Germinal center (tissue), 1 donor: ENCODE results near the gene LRFN4.

Experiments
- DNase-seq: peaks from one replicate; pipeline ENCODE4 v3.0.0; 2012; ENCODE audit warnings: mixed read lengths, low spot score

The LRFN4 gene

DNA sequence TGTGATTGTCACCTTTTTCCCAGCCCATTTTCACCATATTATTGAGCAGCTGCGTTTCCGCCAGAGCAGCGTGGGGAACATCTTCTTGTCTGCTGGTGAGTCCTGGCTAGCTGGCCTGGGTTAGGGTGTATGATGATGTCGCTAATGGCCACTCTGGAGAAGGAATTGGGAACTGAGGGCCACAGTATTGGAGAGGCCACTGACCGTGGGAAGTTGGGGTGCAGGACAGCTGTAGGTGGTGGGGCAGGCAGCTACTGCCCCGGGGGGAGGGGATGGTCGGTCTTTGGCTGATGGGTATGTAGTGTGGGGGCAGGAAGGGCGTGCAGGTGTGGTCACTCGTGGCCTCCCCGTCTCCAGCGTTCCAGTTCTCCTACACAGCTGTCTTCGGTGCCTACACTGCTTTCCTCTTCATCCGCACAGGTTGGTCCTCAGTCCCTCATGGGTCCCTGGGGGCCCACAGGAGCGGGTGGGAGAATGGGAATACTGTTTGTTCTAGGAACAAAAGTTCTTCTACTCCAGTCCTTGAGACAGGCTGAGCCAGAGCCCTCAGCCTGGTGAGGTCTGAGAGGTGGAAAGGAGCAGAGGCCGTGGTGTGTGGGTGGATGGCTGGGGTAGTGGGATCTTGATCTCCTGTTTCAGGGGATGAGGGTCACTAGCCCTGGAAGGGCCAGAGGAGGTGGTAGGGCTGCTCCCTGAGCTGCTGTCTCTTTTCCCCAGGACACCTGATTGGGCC lies 11.6 kb upstream of the LRFN4 start:
- no peak for DNase-seq

DNA sequence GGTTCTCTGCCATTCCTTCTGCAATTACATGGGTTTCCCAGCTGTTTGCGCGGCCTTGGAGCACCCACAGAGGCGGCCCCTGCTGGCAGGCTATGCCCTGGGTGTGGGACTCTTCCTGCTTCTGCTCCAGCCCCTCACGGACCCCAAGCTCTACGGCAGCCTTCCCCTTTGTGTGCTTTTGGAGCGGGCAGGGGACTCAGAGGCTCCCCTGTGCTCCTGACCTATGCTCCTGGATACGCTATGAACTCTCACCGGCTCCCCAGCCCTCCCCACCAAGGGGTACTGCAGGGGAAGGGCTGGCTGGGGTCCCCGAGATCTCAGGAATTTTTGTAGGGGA lies 11.0 kb upstream of the LRFN4 start:
- DNase-seq: no peak

DNA sequence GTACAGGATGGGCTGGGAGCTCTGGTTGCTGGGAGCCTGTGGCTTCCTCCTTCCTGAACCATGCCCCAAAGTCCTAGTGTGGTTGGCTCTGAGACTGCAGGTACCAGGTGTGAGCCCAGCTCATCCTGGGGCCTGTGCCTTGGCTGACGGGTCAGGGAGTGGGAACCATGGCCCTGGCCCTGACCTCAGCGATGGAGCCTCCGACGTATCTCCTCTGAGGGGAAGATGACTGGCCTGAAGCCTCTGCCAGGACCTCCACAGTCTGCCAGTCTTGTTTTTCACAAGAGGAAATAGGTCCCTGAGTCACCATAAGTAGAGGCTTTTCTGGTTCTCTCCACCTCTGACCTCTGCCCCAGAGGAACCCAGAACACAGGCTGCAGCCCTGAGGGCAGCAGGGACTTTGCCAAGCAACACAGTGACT lies 10.2 kb upstream of the LRFN4 start:
- DNase-seq: no peak

DNA sequence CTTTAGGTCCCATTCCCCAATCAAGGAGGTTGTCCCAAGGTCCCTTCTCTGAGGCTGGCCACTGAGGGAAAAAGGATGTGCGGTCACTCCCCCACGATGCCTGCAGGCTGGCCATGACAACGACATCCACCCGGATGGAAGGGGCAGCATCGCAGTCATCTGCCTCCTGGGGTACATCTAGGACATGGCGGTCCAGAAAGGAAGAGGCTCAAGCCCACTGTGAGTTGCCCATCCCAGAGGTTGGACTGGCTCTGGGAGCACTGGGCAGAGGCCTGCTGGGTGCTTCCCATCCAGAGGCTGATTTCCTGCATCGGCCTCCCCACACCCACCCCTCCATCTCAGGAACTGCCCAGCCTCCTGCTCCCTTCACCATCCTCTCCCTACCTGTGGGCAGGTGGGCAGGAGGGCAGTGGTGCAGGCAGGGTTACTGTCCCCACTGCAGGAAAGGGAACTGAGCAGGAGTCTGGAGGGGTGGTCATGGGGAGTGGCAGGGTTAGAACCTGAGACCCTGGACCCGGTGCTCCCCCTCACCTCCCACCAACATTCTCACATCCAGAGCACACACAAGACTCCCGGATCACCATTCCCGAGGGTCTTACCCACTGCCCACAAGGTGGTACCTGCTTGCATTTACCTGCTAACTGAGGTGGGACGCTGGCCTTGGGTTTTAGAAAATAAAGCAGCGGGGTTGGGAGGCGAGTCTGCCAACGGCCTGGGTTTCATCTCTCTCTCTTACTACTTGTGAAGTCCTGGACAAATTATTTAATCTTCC lies 9.2 kb upstream of the LRFN4 start:
- no peak for DNase-seq

DNA sequence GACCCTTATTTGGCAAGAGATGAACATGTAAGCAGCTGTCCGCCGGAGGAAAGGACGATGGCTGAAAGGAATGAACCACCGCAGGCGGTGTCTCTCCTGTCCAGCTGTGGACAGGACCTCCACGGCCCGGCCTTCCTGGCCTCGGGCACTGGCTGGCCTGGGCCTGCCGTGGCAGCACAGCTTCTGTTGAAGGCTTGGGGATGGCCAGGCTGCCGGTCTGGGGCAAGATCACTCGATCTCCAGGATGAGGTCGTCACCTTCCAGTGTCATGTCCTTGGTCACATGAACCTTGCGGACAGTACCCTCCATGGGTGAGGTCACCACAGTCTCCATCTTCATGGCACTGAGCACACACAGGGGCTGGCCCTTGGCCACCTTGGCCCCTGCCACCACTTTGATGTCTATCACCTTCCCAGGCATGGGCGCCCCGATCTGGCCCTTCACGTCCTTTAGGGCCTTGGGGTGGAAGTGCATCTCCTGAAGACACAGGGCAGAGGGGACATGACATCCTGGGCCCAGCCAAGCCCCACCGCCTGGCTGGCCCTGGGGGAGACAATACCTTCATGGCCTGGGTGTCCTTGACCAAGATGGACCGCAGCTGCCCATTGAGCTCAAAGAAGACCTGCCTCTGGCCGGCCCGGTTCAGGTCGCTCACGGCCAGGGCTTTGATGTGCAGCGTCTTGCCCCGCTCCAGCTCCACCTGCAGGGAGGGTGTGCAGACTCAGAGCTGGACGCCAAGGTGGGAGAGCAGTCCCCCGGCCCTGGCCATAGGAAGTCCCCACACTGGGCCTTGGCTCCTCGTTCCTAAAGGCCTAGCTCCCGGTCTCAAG lies 8.0 kb upstream of the LRFN4 start:
- no peak for DNase-seq

DNA sequence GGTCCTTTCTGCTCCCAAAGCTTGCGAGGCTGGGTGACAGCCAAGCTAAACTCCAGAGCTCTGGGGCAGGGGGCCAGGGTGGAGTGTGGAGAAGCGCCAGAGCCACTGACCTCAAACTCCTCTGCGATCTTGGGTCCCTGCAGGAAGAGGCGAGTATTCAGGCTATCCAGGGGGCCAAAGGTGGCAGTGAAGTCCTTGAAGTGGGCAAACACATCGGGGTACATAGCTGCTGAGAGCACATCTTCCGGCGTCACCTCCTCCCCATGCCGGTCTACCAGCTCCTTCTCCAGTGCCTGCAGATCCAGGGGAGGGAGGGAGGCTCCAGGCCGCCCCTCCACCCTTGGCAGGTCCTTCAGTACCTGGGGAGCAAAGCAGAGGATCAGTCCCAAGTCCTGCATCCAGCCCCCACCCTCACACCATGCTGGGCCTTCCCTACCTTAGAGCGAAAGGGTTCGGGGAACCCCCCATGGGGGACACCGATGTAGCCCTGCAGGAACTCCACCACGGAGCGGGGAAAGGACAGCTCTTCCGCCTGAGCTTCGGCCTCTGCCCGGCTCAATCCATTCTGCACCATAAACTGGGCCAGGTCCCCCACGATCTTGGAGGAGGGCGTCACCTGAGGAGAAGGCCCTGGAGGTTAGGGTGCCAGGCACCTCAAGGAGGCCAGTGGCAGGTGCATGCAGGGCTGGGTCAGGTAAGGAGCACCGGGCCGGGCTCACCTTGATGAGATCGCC lies 7.2 kb upstream of the LRFN4 start:
- DNase-seq: no peak

DNA sequence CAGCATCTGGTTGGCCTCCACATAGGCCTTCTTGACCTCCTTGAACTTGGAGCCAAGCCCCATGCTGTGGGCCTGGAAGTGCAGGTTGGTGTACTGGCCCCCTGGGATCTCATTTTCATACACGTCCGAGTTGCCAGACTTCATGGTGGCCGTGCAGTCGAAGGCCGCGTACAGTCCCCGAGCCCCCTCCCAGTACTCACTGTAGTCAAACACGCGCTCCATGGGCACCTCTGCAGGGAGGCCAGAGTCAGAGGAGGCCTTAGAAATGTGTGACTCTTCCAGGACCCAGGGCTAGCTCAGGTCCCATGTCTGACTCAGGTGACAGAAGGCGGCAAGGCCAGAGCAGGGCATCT lies 6.7 kb upstream of the LRFN4 start:
- no peak for DNase-seq

DNA sequence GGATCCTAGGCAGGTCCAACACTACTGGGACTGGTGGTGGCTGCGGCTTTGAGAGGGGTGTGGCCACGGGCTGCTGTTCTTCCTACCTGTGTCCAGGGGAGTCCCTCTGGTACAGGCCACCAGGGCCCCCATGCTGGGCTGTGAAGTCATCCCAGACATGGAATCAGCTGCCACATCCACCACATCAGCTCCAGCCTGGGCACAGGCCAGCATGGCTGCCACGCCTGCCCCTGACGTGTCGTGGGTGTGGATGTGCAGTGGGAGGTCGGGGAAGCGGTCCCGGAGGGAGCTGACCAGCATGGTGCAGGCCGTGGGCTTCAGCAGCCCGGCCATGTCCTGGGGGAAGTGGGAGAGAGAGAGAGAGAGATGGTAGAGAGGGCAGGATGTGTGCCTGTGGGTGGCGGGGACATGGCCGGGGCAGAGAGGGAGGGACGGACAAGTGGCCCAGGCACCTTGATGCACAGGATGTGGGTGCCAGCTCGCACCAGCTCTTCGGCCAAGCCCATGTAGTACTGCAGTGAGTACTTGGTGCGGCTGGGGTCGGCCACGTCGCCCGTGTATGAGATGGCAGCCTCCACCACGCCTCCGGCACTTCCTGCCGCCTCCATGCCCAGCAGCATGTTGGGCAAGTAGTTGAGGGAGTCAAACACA lies 6.2 kb upstream of the LRFN4 start:
- DNase-seq: no peak

DNA sequence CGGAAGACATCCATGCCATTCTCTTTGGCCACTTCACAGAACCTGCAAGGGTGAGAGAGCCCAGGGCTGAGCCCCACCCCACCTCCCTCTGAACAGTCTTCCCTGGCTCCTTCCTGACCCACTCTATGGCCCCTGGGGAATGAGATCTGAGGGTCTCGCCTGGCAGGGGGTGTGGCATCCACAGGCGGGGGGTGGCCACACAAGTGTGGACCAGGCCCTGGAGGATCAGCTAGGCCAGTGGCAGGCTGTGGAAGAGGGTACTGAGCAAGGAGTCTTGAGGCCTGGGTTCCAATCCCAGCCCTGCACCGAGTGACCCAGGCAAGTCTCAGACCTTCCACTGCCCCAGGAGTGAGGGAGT lies 5.6 kb upstream of the LRFN4 start:
- no peak for DNase-seq

DNA sequence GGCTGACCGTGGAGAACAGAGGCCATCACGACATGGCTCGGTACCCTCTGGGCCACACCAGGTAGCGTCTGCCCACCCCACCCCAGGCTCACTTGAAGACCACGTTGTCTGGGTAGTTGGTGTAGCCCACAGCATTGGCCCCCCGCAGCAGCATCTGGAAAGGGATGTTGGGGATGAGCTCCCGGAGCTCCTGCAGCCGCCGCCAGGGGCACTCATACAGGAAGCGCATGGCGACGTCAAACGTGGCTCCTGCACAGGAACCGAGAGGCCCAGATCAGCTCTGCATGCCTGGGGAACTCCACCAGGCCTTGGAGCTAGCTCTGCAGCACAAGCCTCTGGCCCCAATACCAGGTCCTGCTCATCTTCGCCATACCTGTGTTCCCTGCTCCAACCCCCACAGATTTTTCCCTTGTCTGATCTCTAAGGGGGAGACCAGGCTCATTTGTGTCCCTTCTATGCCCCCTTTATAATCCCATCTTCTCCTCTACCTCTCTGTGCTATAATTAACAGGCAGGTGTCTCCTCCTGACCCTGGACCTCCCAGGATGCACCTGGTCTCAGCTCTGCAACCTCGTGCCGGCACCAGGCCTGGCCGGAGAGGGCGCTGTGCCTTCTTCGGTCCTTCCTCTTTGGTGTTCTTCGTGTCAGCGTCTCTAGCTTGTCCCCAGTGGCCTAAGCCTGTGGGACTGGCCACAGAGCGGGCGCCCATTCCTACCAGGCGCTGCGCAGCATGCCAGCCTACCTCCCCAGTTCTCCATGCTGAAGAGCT lies 5.0 kb upstream of the LRFN4 start:
- peak; percentile 50 for DNase-seq

DNA sequence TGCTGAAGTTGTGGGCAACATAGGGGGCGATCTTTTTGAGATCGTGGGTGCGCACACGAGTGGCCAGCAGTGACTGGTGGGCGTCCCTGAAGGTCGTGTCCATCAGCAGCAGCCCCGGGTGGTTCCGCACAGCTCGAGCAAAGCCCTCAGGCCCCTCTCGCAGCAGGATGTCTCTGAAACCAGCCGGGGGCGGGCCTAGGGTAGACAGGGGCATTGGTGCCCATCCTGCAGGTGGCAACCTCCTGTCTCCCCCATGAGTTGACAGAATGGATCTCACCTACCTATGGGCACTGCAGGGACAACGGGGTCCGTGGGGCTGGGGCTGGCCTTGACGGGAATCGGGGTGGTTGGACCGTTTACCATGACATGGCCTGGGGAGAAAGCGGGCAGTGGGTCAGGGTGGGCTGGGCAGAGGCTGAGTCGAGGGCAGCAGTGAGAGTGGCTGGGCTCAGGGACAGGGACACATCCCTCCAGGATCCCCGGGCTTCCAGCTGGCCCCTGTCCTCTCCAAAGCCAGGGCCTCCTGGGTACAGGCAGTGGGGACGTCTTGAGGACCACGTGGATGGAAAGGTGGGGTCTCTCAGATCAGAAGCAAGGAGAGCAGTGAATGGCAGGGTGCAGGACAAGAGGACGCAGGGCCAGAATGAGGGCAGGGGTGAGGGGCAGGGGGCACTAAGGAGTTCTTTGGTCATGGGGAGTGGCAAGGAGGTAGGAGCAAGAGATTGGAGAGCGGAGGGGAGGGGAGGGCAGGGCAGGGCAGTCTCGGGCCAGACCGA lies 4.2 kb upstream of the LRFN4 start:
- no peak for DNase-seq

DNA sequence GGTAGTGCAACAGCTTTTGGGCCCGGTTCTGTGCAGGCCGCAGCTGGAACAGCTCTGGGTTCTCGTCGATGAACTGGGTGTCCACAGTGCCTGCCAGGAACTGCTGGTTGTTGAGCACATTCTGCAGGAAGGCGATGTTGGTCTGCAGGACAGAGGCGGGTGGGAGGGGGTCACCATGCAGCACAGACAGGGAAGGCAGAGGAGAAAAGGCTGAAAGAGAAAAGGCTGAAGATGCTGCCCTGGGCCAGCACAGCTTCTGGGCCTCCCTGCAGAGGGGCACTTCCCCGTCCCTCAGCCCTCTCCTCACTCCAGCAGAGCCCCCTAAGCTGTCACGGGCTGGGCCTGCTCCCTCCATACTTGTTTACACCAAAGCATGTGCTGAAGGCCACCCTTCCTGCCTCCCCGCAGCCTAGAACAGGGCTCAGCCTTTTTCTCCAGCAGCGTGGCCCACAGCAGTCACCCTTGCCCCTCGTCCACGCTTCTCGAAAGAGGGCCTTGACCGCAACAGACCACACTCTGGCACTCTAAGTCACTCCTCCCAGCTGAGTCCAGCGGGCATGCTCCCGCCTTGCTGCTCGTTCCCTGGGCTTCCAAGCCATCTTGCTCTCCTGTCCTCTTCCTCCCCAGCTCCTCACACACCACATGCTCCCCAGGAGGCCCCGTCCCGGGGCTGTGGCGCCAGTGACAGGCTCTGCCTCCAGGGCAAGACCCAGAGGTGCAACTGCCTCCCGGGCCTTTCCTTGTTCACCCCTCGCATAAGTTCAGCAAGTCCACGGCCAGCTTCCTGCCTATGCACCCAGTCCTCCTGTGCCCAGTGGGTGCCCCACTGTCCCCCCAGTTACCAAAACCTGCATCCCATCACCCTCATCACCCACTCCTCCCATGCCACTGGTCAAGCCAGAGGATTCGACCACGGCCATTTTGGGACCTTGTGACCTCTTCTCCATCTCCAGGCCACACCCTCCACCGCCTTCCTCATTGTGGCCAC lies 3.3 kb upstream of the LRFN4 start:
- no peak for DNase-seq

DNA sequence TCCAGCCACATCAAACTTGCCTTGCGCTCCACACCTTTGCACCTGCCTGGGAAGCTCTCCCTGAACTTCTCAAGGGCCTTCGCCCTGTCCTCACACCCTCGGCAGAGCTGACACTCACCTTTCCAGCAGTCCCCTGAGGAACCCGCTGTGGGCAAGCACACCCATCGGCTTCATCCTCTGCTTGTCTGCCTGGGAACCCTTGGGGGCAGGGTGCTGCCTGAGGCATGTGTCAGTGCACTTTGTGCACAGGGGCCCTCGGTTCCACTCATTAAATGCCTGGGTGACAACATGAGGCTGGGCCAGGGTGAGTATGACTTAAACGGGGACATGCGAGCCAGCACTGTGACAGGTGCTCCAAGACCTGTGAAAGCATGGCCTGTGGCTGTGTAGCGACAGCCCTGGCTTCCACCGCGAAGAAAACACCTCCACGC lies 2.6 kb upstream of the LRFN4 start:
- no peak for DNase-seq

DNA sequence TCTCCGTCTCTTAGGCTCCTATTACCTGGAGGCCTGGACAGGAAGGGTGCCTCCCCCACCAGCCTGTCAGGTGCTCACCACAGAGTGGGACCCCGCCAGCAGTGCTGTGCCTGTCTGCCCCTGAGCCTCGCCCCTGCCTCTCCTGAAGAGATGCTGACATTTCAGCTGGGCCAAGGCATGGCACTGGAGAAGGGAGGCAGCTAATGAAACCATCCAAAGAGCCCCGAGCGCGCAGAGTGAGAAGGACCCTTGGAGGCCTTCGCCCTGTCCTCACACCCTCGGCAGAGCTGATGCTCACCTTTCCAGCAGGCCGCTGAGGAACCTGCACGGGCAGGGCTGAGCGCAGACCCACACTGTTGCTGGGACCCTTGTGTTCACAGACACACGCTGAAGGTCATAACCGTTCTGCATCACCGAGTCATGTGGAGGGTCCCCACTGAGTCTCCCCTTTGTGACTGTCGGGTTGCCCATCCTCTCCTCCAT lies 2.1 kb upstream of the LRFN4 start:
- no peak for DNase-seq

DNA sequence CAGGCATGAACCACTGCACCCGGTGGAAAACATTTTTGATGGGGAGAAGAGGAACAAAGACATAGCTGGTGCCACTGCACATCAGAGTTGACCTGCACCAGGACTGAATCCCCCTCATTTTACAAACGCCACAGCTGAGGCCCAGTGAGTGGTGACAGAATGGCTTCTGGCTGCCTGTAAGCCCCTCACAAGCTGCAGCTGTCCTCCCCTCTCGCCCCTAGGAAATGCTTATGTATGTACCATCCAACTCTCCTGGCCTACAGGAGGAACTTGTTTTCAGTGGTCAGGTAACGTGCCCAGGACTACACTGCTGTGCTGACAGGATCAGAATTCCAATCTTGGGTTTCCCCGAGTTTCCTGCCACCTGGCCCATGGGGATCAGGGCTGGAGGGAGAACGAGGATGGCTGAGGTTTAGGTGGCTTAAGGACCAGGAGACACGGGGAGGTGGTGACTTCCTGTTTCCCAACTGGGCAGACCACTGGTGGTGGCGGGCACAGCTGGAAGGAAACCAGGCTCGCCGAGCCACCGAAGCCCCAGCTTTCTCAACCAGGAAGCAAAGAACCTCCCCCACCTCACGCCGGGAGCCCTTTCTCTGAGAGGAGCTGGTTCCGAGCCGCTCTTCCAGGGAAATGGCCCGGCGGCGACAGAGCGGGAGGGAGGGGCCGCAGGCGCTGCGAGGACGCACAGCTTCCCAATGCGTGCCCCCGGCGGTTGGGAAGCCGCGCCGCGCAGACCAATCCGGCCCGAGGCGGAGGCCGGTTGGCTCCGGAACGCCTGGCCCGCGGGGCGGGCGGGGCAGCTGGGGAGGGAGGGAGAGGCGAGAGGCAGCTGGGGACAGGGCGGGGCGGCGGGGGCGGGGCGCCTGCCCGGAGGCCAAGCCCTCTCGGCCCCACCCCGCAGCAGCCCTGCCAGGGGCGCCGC lies 1.0 kb upstream of the LRFN4 start:
- peak; percentile 93 for DNase-seq

DNA sequence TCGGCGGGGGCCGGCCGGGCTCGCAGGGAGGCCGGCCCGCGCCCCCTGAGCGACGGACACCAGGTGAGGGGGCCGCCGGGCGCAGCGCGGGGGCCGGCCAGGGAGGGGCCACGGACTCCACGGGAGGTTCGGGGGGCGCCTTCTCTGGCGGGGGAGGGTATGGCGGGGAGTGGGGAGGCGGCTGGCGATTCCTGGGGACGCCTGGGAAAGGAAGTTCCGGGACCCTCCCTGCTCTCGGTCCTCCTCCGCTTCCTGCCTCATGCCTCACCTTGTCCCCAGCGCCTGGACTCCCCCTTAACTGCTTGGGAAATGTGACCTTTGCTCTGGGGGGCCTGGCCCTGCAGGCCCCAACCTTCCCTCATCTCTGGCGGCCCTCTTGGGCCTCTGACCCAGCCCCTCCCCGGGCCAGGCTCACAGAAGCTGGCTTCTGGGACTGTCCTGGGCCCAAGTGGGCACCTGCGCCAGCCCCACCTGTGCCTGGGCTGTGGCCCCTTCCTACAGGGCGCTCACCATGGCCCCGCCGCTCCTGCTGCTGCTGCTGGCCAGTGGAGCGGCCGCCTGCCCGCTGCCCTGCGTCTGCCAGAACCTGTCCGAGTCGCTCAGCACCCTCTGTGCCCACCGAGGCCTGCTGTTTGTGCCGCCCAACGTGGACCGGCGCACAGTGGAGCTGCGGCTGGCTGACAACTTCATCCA lies 516 bp downstream of the LRFN4 start:
- DNase-seq: no peak

DNA sequence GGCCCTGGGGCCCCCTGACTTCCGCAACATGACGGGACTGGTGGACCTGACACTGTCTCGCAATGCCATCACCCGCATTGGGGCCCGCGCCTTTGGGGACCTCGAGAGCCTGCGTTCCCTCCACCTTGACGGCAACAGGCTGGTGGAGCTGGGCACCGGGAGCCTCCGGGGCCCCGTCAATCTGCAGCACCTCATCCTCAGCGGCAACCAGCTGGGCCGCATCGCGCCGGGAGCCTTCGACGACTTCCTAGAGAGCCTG lies 992 bp downstream of the LRFN4 start:
- DNase-seq: no peak
